KMS-11 (cell line): Measurements from ENCODE around the gene DPY19L1.
"Not testable (repeated sequence)": the region's sequence is repeated elsewhere in the genome, so short reads cannot be mapped to it uniquely, and the experiment has no call there.

Experiments used
- H2AFZ ChIP-seq: fragments of 200-600 bp; sonication (generic); 2 replicates; pipeline ENCODE4 v1.6.1; 2016; ENCODE audit warnings: antibody characterized with exemption, mixed run types, low read depth
- H3K27ac ChIP-seq: fragments of 200-600 bp; sonication (generic); 2 replicates; pipeline ENCODE4 v1.6.1; 2016; ENCODE audit warnings: mild to moderate bottlenecking, mixed run types
- H3K27me3 ChIP-seq: fragments of 200-600 bp; sonication (generic); 2 replicates; pipeline ENCODE4 v1.6.1; 2017; ENCODE audit warnings: mild to moderate bottlenecking, low read depth, mixed run types, moderate library complexity; ENCODE audit not compliant: insufficient read depth
- H3K36me3 ChIP-seq: fragments of 200-600 bp; sonication (generic); 2 replicates; pipeline ENCODE4 v1.6.1; 2017; ENCODE audit warnings: mild to moderate bottlenecking, mixed run types; ENCODE audit not compliant: insufficient read depth
- H3K4me1 ChIP-seq: fragments of 200-600 bp; sonication (generic); 2 replicates; pipeline ENCODE4 v1.6.1; 2016; ENCODE audit warnings: mild to moderate bottlenecking, low read depth, mixed run types; ENCODE audit not compliant: poor library complexity, severe bottlenecking
- H3K4me2 ChIP-seq: fragments of 200-600 bp; sonication (generic); 2 replicates; pipeline ENCODE4 v1.7.0; 2016; ENCODE audit warnings: mild to moderate bottlenecking, mixed run types
- H3K4me3 ChIP-seq: fragments of 200-600 bp; sonication (generic); IDR thresholded peaks from 2 replicates; pipeline ENCODE4 v1.6.1; 2017; ENCODE audit warnings: low read depth, low read length, mixed read lengths; ENCODE audit not compliant: insufficient read depth
- H3K79me2 ChIP-seq: fragments of 200-600 bp; sonication (generic); 2 replicates; pipeline ENCODE4 v1.6.1; 2016; ENCODE audit warnings: low read depth, mixed run types; ENCODE audit not compliant: insufficient read depth
- H3K9ac ChIP-seq: fragments of 200-600 bp; sonication (generic); 2 replicates; pipeline ENCODE4 v1.6.1; 2016; ENCODE audit warnings: mild to moderate bottlenecking, mixed run types
- H4K20me1 ChIP-seq: fragments of 200-600 bp; sonication (generic); 2 replicates; pipeline ENCODE4 v1.6.1; 2016; ENCODE audit warnings: mild to moderate bottlenecking, mixed run types; ENCODE audit not compliant: insufficient read depth
- CTCF ChIP-seq: fragments of 200-600 bp; sonication (generic); conservative IDR thresholded peaks from 2 replicates; pipeline ENCODE4 v1.6.1; 2017; ENCODE audit warnings: low read depth, mild to moderate bottlenecking, antibody characterized with exemption, low read length, moderate library complexity, mixed read lengths

DPY19L1 gene

DNA sequence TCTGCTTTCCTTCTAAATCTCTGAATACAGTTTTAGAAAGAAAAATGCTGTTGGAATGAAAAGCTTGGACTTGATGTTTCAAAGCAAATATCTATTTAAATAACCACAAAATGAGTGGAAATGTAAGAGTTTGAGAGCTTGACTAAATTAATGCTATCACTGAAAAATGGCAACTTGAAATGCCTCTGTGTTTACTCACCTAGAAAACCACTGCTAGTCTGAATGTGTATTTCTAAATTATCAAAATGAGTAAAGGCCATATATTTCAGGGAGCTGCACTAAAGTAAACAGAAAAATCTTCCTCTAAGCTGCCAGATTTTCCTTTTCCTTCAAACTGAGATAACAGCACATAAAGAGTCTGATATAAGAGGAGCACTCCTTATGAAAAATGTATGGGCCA is 87.9 kb downstream of the DPY19L1 start:
- H2AFZ ChIP-seq, result no peak overlapping the region
- no peaks in the 10 kb centered on the region for H3K4me1 ChIP-seq
- H4K20me1 ChIP-seq, result no peaks in the 10 kb centered on the region
- H3K36me3 ChIP-seq, result no peaks in the 10 kb centered on the region
- H3K79me2 ChIP-seq, result no peaks in the 10 kb centered on the region
- H3K4me3 ChIP-seq, result no peak overlapping the region
- no peak overlapping the region for H3K4me2 ChIP-seq
- H3K27me3 ChIP-seq, result no peaks in the 10 kb centered on the region
- H3K27ac ChIP-seq, result no peak overlapping the region
- H3K9ac ChIP-seq, result no peak overlapping the region
- no peak for TF ChIP-seq CTCF

- H3K27me3 ChIP-seq, H3K9ac ChIP-seq, H3K79me2 ChIP-seq, H3K4me2 ChIP-seq, H4K20me1 ChIP-seq, H2AFZ ChIP-seq, H3K36me3 ChIP-seq, H3K4me3 ChIP-seq, H3K27ac ChIP-seq, H3K4me1 ChIP-seq: not testable (repeated sequence)
Observed at GRCh38 chr7:34947427-34947826, 89.9 kb downstream of the DPY19L1 start.

DNA sequence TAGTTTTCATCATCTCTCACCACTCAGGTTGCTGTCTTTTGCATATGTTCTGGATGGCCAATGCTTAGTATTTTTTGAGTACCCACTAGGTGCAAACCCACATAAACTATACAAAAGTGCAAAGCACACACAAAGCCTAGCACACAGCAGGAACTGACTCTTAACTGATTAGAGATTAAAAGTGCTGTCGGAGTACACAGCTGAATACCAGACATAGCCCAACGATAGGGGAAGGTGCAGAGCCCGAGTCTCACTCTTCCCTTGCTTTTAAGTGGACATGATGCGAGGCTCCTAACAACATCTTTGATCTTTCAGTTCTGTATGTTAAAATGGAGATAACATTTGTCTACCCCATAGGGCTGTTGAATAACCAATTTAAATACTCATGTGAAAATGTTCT is 90.8 kb downstream of the DPY19L1 start:
- H3K27me3 ChIP-seq, result no peaks in the 10 kb centered on the region
- H3K9ac ChIP-seq, result no peak overlapping the region
- H2AFZ ChIP-seq, result no peak overlapping the region
- no peaks in the 10 kb centered on the region for H3K4me1 ChIP-seq
- H3K36me3 ChIP-seq, result no peaks in the 10 kb centered on the region
- H3K4me2 ChIP-seq, result no peak overlapping the region
- no peaks in the 10 kb centered on the region for H4K20me1 ChIP-seq
- H3K79me2 ChIP-seq, result no peaks in the 10 kb centered on the region
- no peak overlapping the region for H3K4me3 ChIP-seq
- no peak for TF ChIP-seq CTCF
- H3K27ac ChIP-seq, result no peak overlapping the region

DNA sequence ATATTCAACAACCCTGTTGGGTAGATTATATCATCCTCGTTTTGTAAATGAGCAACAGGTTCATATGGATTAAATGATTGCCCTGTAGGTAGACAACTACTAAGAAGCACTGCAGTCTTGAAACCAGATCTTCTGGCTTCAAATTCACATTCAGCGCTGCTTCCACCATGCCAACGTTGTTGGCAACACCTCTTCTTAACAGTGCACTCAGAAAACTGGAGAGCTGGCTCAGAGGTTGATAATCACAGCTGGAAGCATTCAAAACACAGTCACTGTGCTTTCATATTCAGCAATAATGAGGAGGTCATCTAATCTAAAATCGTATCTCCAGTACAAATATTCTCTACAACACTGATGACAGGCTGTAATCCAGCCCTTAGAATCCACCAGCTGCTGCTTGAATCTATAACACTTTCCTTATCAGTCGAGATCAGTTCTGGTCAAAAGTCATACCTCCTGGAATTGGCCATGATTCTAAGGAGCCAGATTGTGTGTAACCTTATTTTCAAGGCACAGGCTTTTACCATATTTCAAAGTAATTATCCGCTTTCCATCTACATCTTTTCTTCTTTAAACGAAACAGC is 91.3 kb downstream of the DPY19L1 start:
- H3K9ac ChIP-seq, H3K36me3 ChIP-seq, H3K4me1 ChIP-seq, H3K27ac ChIP-seq, H3K79me2 ChIP-seq, H2AFZ ChIP-seq, H3K4me2 ChIP-seq, H4K20me1 ChIP-seq, H3K27me3 ChIP-seq, H3K4me3 ChIP-seq: not testable (repeated sequence)

- H3K27me3 ChIP-seq, result no peaks in the 10 kb centered on the region
- no peaks in the 10 kb centered on the region for H4K20me1 ChIP-seq
- no peak overlapping the region for H3K4me2 ChIP-seq
- H3K36me3 ChIP-seq, result 0 out of 2 replicates have a peak, but pooled peaks cover 5% of the 10 kb centered on the region
- no peak overlapping the region for H3K4me3 ChIP-seq
- H2AFZ ChIP-seq, result no peak overlapping the region
- H3K4me1 ChIP-seq, result no peaks in the 10 kb centered on the region
- TF ChIP-seq CTCF, result no peak
- H3K9ac ChIP-seq, result no peak overlapping the region
- H3K27ac ChIP-seq, result no peak overlapping the region
- no peaks in the 10 kb centered on the region for H3K79me2 ChIP-seq
Observed at GRCh38 chr7:34939175-34939574, 98.1 kb downstream of the DPY19L1 start.

DNA sequence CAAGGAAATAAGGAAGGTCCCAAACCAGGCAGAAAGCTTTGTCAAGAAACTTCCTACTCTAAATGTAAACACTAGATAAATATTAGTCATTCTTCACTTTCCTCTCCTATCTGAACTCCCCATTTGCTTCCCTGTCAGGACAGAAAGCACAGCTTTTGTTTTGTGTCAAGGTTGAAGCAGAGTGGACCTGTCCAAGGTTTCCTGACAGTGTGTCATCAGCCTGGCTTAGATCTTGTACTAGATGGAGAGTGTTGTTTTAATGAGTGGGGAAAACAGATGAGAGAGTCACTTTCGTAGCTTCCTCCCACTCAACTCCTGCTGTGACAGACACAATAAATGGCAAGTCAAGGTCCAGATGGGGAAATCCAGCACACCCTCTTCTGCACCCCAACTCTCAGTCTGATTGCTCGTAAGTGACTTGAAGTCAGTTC is 101.5 kb downstream of the DPY19L1 start:
- H3K4me3 ChIP-seq, H3K27me3 ChIP-seq, H3K4me2 ChIP-seq, H4K20me1 ChIP-seq, H3K27ac ChIP-seq, H3K36me3 ChIP-seq, H3K79me2 ChIP-seq, H2AFZ ChIP-seq, H3K9ac ChIP-seq: not testable (repeated sequence)
- peaks cover 11% of the 10 kb centered on the region for H3K4me1 ChIP-seq
